ENCODE data around the gene EP400.

- no peak for TF ChIP-seq POLR2A (IDR thresholded peaks at IDR 0.05; ENCODE audit: low read depth, low read length)
- no peak for TF ChIP-seq TAF1 (IDR thresholded peaks at IDR 0.05; ENCODE audit: borderline replicate concordance, low read depth, low read length)
- TF ChIP-seq POLR2AphosphoS5 (IDR thresholded peaks at IDR 0.05; ENCODE audit: low read depth, low read length): no peak
Measured at GRCh38 chr12:131982041-131982440, 32.3 kb downstream of the EP400 start.
